Pons (tissue), 1 donor: Measurements from ENCODE around the gene PIAS2.
A peak's percentile ranks its signal among the peaks of the same experiment; 100 is the strongest.
"Not testable (repeated sequence)": the region's sequence is repeated elsewhere in the genome, so short reads cannot be mapped to it uniquely, and the experiment has no call there.

Experiments used
- DNase-seq: peaks from one replicate; pipeline ENCODE4 v3.0.0-alpha.2; 2016; ENCODE audit warnings: low spot score

The PIAS2 gene

GRCh38 chr18:46909497-46909896 lies 7.8 kb downstream of the PIAS2 start:
- DNase-seq = no peak

GRCh38 chr18:46903406-46903805 lies 13.9 kb downstream of the PIAS2 start:
- no peak for DNase-seq

GRCh38 chr18:46899274-46899948 lies 17.9 kb downstream of the PIAS2 start:
- DNase-seq = no peak

- no peak for DNase-seq
Measured at GRCh38 chr18:46894124-46894523, 23.2 kb downstream of the PIAS2 start.

- no peak for DNase-seq
Measured at GRCh38 chr18:46893360-46893759, 23.9 kb downstream of the PIAS2 start.

GRCh38 chr18:46892842-46893241 lies 24.5 kb downstream of the PIAS2 start:
- DNase-seq = no peak

- no peak for DNase-seq
Measured at GRCh38 chr18:46891742-46892214, 25.5 kb downstream of the PIAS2 start.

- DNase-seq = no peak
Measured at GRCh38 chr18:46888965-46889364, 28.3 kb downstream of the PIAS2 start.

GRCh38 chr18:46886893-46887292 lies 30.4 kb downstream of the PIAS2 start:
- no peak for DNase-seq

GRCh38 chr18:46883180-46883579 lies 34.1 kb downstream of the PIAS2 start:
- no peak for DNase-seq

- DNase-seq = no peak
Measured at GRCh38 chr18:46877329-46877987, 39.8 kb downstream of the PIAS2 start.

- DNase-seq = no peak
Measured at GRCh38 chr18:46868169-46868921, 49.0 kb downstream of the PIAS2 start.

- no peak for DNase-seq
Measured at GRCh38 chr18:46867367-46868143, 49.8 kb downstream of the PIAS2 start.

- no peak for DNase-seq
Measured at GRCh38 chr18:46866523-46866922, 50.8 kb downstream of the PIAS2 start.

- DNase-seq = not testable (repeated sequence)
Measured at GRCh38 chr18:46865245-46865644, 52.1 kb downstream of the PIAS2 start.

- no peak for DNase-seq
Measured at GRCh38 chr18:46859855-46860254, 57.5 kb downstream of the PIAS2 start.

- no peak for DNase-seq
Measured at GRCh38 chr18:46858290-46858689, 59.0 kb downstream of the PIAS2 start.

GRCh38 chr18:46856973-46857372 lies 60.3 kb downstream of the PIAS2 start:
- DNase-seq = peak; percentile 87

GRCh38 chr18:46849007-46849406 lies 68.3 kb downstream of the PIAS2 start:
- DNase-seq = no peak

GRCh38 chr18:46843372-46843771 lies 73.9 kb downstream of the PIAS2 start:
- DNase-seq = no peak

GRCh38 chr18:46842583-46842982 lies 74.7 kb downstream of the PIAS2 start:
- no peak for DNase-seq

GRCh38 chr18:46833899-46834298 lies 83.4 kb downstream of the PIAS2 start:
- no peak for DNase-seq
